ENCODE measurements around the gene NCR2. TPM values are rescaled to one million over a fixed set of nuclear protein-coding genes. Genes with fewer than 3 reads are reported as not detected.

NCR2 gene
- total RNA-seq, 2 donors from 2014 or later, result not detected

DNA sequence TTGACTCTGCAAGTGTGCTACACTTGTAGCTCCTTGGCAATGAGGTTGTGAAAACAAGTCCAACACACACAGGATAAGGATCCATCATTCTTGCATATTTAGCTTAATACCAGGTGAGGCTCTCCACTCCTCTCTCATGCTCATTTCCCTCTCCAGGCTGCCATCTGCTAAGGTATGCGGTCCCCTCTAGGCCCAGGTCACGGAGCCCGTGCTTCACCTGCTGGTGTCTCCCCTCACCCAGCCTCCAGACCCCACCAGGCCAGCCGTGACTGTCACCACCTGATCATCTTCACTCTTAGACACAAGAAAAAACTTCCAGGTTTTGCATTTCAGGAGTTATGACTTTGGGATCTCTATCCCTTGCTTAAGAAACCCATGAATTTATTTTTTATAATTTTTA, 14.2 kb upstream of the NCR2 start:
- H3K9me3 ChIP-seq (ENCODE audit: control insufficient read depth, low read length), result no peaks in the 10 kb centered on the region
- 94% methylated on average over 4 of the region's 4 CpGs; no CpG with 5 or more reads in 1 of the 2 experiments for WGBS, 2 experiments (ENCODE audit: insufficient coverage in 1 of 2, insufficient read length in 1 of 2)
- H3K4me3 ChIP-seq (ENCODE audit: low read length), result no peak overlapping the region
- Mint-ChIP-seq H3K27ac (no peak overlapping the region), H3K36me3 (ENCODE audit: low read depth) (no peaks in the 10 kb centered on the region), H3K27me3 (ENCODE audit: insufficient read depth) (peaks cover 10% of the 10 kb centered on the region), H3K9me3 (no peaks in the 10 kb centered on the region), H3K4me1 (peaks cover 5% of the 10 kb centered on the region), H3K4me3 (no peak overlapping the region)
- H3K4me1 ChIP-seq (ENCODE audit: control insufficient read depth, insufficient read depth, low read length), result no peaks in the 10 kb centered on the region
- H3K27me3 ChIP-seq (ENCODE audit: control insufficient read depth, insufficient read depth, low read length, poor library complexity, severe bottlenecking), result peaks cover 4% of the 10 kb centered on the region
- H3K36me3 ChIP-seq (ENCODE audit: control insufficient read depth, insufficient read depth, low read length), result no peaks in the 10 kb centered on the region
- no peak overlapping the region for H3K9ac ChIP-seq (ENCODE audit: extremely low read depth, low read length, poor library complexity, severe bottlenecking)
- no peak for TF ChIP-seq CTCF (conservative IDR thresholded peaks at IDR 0.05)
- DNase-seq, result no peak
- no peak overlapping the region for H3K27ac ChIP-seq (ENCODE audit: low read depth, low read length)

GRCh38 chr6:41325446-41326066, 9.9 kb upstream of the NCR2 start:
- WGBS, 2 experiments (ENCODE audit: insufficient coverage in 1 of 2, insufficient read length in 1 of 2), result 93 to 100% methylated on average over 1 to 4 of the region's 4 CpGs
- Mint-ChIP-seq H3K9me3 (no peaks in the 10 kb centered on the region), H3K4me3 (no peak overlapping the region), H3K27ac (no peak overlapping the region), H3K27me3 (ENCODE audit: insufficient read depth) (peaks cover 9% of the 10 kb centered on the region), H3K36me3 (ENCODE audit: low read depth) (no peaks in the 10 kb centered on the region), H3K4me1 (no peaks in the 10 kb centered on the region)
- no peak for TF ChIP-seq CTCF (conservative IDR thresholded peaks at IDR 0.05)
- Histone ChIP-seq H3K27me3 (ENCODE audit: control insufficient read depth, insufficient read depth, low read length, poor library complexity, severe bottlenecking) (peaks cover 20% of the 10 kb centered on the region), H3K4me1 (ENCODE audit: control insufficient read depth, insufficient read depth, low read length) (no peaks in the 10 kb centered on the region), H3K9me3 (ENCODE audit: control insufficient read depth, low read length) (no peaks in the 10 kb centered on the region), H3K4me3 (ENCODE audit: low read length) (no peak overlapping the region), H3K9ac (ENCODE audit: extremely low read depth, low read length, poor library complexity, severe bottlenecking) (no peak overlapping the region), H3K36me3 (ENCODE audit: control insufficient read depth, insufficient read depth, low read length) (no peaks in the 10 kb centered on the region), H3K27ac (ENCODE audit: low read depth, low read length) (no peak overlapping the region)
- DNase-seq, result no peak

GRCh38 chr6:41326092-41326491, 9.3 kb upstream of the NCR2 start:
- no peak overlapping the region for H3K27ac ChIP-seq (ENCODE audit: low read depth, low read length)
- no peaks in the 10 kb centered on the region for H3K4me1 ChIP-seq (ENCODE audit: control insufficient read depth, insufficient read depth, low read length)
- no peaks in the 10 kb centered on the region for H3K9me3 ChIP-seq (ENCODE audit: control insufficient read depth, low read length)
- no peaks in the 10 kb centered on the region for H3K4me1 Mint-ChIP-seq
- H3K27ac Mint-ChIP-seq, result no peak overlapping the region
- H3K36me3 ChIP-seq (ENCODE audit: control insufficient read depth, insufficient read depth, low read length), result no peaks in the 10 kb centered on the region
- H3K27me3 Mint-ChIP-seq (ENCODE audit: insufficient read depth), result peaks cover 9% of the 10 kb centered on the region
- H3K27me3 ChIP-seq (ENCODE audit: control insufficient read depth, insufficient read depth, low read length, poor library complexity, severe bottlenecking), result peaks cover 20% of the 10 kb centered on the region
- TF ChIP-seq CTCF (conservative IDR thresholded peaks at IDR 0.05), result no peak
- no peak for DNase-seq
- no peaks in the 10 kb centered on the region for H3K36me3 Mint-ChIP-seq (ENCODE audit: low read depth)
- H3K9ac ChIP-seq (ENCODE audit: extremely low read depth, low read length, poor library complexity, severe bottlenecking), result no peak overlapping the region
- H3K4me3 Mint-ChIP-seq, result no peak overlapping the region
- H3K9me3 Mint-ChIP-seq, result no peaks in the 10 kb centered on the region
- WGBS, 2 experiments (ENCODE audit: insufficient coverage in 1 of 2, insufficient read length in 1 of 2), result 85 to 86% methylated on average over 8 to 9 of the region's 9 CpGs
- H3K4me3 ChIP-seq (ENCODE audit: low read length), result no peak overlapping the region
